NCI-H1436 treated with DMSO at 0.1 percent for 48 hours (cell line): Measurements from ENCODE around the gene RNU1-3.
"Not testable (repeated sequence)": the region's sequence is repeated elsewhere in the genome, so short reads cannot be mapped to it uniquely, and the experiment has no call there.

ENCODE experiments used
- DNase-seq: peaks from one replicate; lab custom pipeline; 2025; lab: John Stamatoyannopoulos, UW

Gene RNU1-3

GRCh38 chr1:16666502-16667413 lies at the start of gene RNU1-3:
Gene RNU1-3 (minus strand): TSS chr1:16666948.
- DNase-seq = not testable (repeated sequence)

GRCh38 chr1:16713480-16713879 lies 46.7 kb upstream of the RNU1-3 start:
- DNase-seq = not testable (repeated sequence)

- not testable (repeated sequence) for DNase-seq
Measured at GRCh38 chr1:16712984-16713383, 46.2 kb upstream of the RNU1-3 start.

GRCh38 chr1:16712582-16712981 lies 45.8 kb upstream of the RNU1-3 start:
- DNase-seq = not testable (repeated sequence)

GRCh38 chr1:16712131-16712530 lies 45.4 kb upstream of the RNU1-3 start:
- DNase-seq = not testable (repeated sequence)

GRCh38 chr1:16710618-16711017 lies 43.9 kb upstream of the RNU1-3 start:
- DNase-seq = not testable (repeated sequence)

GRCh38 chr1:16709659-16710087 lies 42.9 kb upstream of the RNU1-3 start:
- DNase-seq = not testable (repeated sequence)

GRCh38 chr1:16708704-16709103 lies 42.0 kb upstream of the RNU1-3 start:
- DNase-seq = not testable (repeated sequence)

GRCh38 chr1:16707130-16708093 lies 40.7 kb upstream of the RNU1-3 start:
- not testable (repeated sequence) for DNase-seq

- DNase-seq = not testable (repeated sequence)
Measured at GRCh38 chr1:16706302-16706701, 39.6 kb upstream of the RNU1-3 start.

- not testable (repeated sequence) for DNase-seq
Measured at GRCh38 chr1:16704502-16705100, 37.9 kb upstream of the RNU1-3 start.

- DNase-seq = not testable (repeated sequence)
Measured at GRCh38 chr1:16704076-16704475, 37.3 kb upstream of the RNU1-3 start.

- DNase-seq = not testable (repeated sequence)
Measured at GRCh38 chr1:16703602-16704001, 36.9 kb upstream of the RNU1-3 start.

GRCh38 chr1:16703141-16703540 lies 36.4 kb upstream of the RNU1-3 start:
- not testable (repeated sequence) for DNase-seq

GRCh38 chr1:16702280-16702679 lies 35.5 kb upstream of the RNU1-3 start:
- not testable (repeated sequence) for DNase-seq

- DNase-seq = not testable (repeated sequence)
Measured at GRCh38 chr1:16701189-16701588, 34.4 kb upstream of the RNU1-3 start.

GRCh38 chr1:16700138-16700895 lies 33.6 kb upstream of the RNU1-3 start:
- DNase-seq = not testable (repeated sequence)

GRCh38 chr1:16699440-16699839 lies 32.7 kb upstream of the RNU1-3 start:
- DNase-seq = not testable (repeated sequence)

GRCh38 chr1:16697152-16697551 lies 30.4 kb upstream of the RNU1-3 start:
- not testable (repeated sequence) for DNase-seq

- DNase-seq = not testable (repeated sequence)
Measured at GRCh38 chr1:16696507-16697150, 29.9 kb upstream of the RNU1-3 start.
